ENCODE data around the gene TCEAL3. TPM values are rescaled to one million over a fixed set of nuclear protein-coding genes. Genes with fewer than 3 reads are reported as not detected.

The TCEAL3 gene
- total and polyA plus RNA-seq, 2 of the 8 experiments (the other 6 are each of a cell fraction or from before 2014, with no cell fraction given) = 4.4 to 12.0 TPM

- no peaks in the 10 kb centered on the region for H3K23me2 ChIP-seq (ENCODE audit: low read depth, low read length)
- H2BK15ac ChIP-seq (ENCODE audit: low read length) = no peak overlapping the region
- POLR2A ChIA-PET (ENCODE audit: partially characterized antibody) = no interaction called here
- no peak overlapping the region for H2BK120ac ChIP-seq (replicated peaks; ENCODE audit: low read depth, low read length)
- H2BK5ac ChIP-seq (ENCODE audit: low read depth, low read length) = no peak overlapping the region
- H3K79me1 ChIP-seq (ENCODE audit: low read depth, low read length) = no peaks in the 10 kb centered on the region
- no peak overlapping the region for H2BK20ac ChIP-seq (ENCODE audit: low read length)
- no peak overlapping the region for H3K56ac ChIP-seq (replicated peaks; ENCODE audit: insufficient read length, low read depth, low read length)
- peaks cover 0 to 4% (median 0%) of the 10 kb centered on the region in 4 experiments; a peak in 1 of 7 replicates for H3K4me1 ChIP-seq (replicated peaks in 1 of 4; ENCODE audit: control insufficient read depth in 3 of 4, insufficient read depth in 4 of 4, low read length in 3 of 4)
- no peak overlapping the region for H2AK5ac ChIP-seq (ENCODE audit: low read depth, low read length)
- no peak overlapping the region for H4K91ac ChIP-seq (replicated peaks; ENCODE audit: insufficient read length, low read length)
- no peak overlapping the region for H3K4me3 ChIP-seq (ENCODE audit: extremely low read depth in 1 of 4, insufficient read depth in 2 of 4, low read depth in 3 of 4, low read length in 4 of 4)
- H3K23ac ChIP-seq (ENCODE audit: insufficient read length) = no peak overlapping the region
- no peak overlapping the region for H3K4ac ChIP-seq (replicated peaks; ENCODE audit: insufficient read length, low read depth, low read length)
- no peaks in the 10 kb centered on the region for H3K27me3 ChIP-seq (replicated peaks in 1 of 4; ENCODE audit: control insufficient read depth in 3 of 4, extremely low read depth in 1 of 4, insufficient read depth in 3 of 4, low read length in 3 of 4)
- CTCF ChIA-PET (ENCODE audit: partially characterized antibody) = no interaction called here
- no peaks in the 10 kb centered on the region for H3K79me2 ChIP-seq (ENCODE audit: control insufficient read depth in 1 of 2, insufficient read depth in 2 of 2, low read length in 2 of 2)
- no peaks in the 10 kb centered on the region for H3K9me3 ChIP-seq (ENCODE audit: insufficient read depth in 2 of 2, low read depth in 1 of 2, low read length in 1 of 2)
- no peak overlapping the region for H2BK12ac ChIP-seq (ENCODE audit: low read depth, low read length)
- WGBS, 2 experiments (ENCODE audit: extremely low coverage in 1 of 2, insufficient coverage in 1 of 2, insufficient read length in 1 of 2, insufficient replicate concordance in 2 of 2, low coverage in 1 of 2, low lambda C conversion rate in 2 of 2, missing lambda C conversion rate in 1 of 2) = 90% methylated on average over 2 of the region's 2 CpGs; no CpG with 5 or more reads in 1 of the 2 experiments
- no peak overlapping the region for H2AFZ ChIP-seq (ENCODE audit: low read length)
- H4K20me1 ChIP-seq (replicated peaks in 1 of 2; ENCODE audit: control insufficient read depth in 1 of 2, insufficient read depth in 2 of 2, low read length in 2 of 2) = no peaks in the 10 kb centered on the region
- no peak for DNase-seq (ENCODE audit: low read depth in 1 of 2, low spot score in 2 of 2)
- no peak overlapping the region for H3K18ac ChIP-seq (ENCODE audit: extremely low read depth, low read length)
- H4K5ac ChIP-seq (ENCODE audit: insufficient read length, low read depth, low read length) = no peak overlapping the region
- H3K36me3 ChIP-seq (ENCODE audit: control insufficient read depth in 2 of 4, insufficient read depth in 4 of 4, low read length in 3 of 4) = no peaks in the 10 kb centered on the region
- H3K14ac ChIP-seq (ENCODE audit: insufficient read length) = no peak overlapping the region
- no peak overlapping the region for H3K4me2 ChIP-seq (ENCODE audit: insufficient read depth in 1 of 2, low read depth in 2 of 2, low read length in 2 of 2)
- H3K9ac ChIP-seq (replicated peaks in 1 of 4; ENCODE audit: extremely low read depth in 1 of 4, low read depth in 3 of 4, low read length in 3 of 4) = no peak overlapping the region
- H4K8ac ChIP-seq (ENCODE audit: extremely low read depth, insufficient read depth, low read length) = no peak overlapping the region
- no peak for FAIRE-seq
- H3K27ac ChIP-seq (ENCODE audit: low read depth, low read length) = no peak overlapping the region
- TF ChIP-seq NANOG (IDR thresholded peaks at IDR 0.05; ENCODE audit: insufficient read depth, low read depth, low read length, poor library complexity, severe bottlenecking) (no peak), SP1 (IDR thresholded peaks at IDR 0.05; ENCODE audit: low read depth, low read length) (no peak)
These were observed 30.0 kb downstream of the TCEAL3 start for GRCh38 chrX:103637604-103638338.
